Hypothalamus (tissue), 51 donors: ENCODE data around the gene CALN1.
A peak's percentile ranks its signal among the peaks of the same experiment; 100 is the strongest.

Experiments used
- DNase-seq, 51 donors: peaks; one replicate each; lab custom pipeline; 2025; lab: John Stamatoyannopoulos, UW

The CALN1 gene

DNA sequence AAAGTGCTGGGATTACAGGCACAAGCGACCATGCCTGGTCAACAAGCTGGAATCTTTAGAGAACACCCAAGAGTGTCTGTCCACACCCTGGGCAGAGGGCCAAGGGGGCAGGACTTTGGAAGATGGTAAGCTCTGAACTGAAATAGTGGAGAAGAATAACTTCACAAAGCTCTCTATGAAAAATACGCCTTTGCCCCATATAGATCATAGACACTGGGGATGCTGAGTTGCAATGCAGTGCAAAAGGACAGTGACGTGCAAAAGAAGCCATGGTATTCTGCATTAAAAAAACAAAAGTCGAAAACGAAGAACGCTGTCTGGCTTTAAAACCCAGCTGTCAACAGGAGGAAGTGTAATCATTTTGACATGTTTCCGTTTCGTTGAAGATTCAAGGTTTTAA lies 353.6 kb downstream of the CALN1 start:
- no peak for DNase-seq

DNA sequence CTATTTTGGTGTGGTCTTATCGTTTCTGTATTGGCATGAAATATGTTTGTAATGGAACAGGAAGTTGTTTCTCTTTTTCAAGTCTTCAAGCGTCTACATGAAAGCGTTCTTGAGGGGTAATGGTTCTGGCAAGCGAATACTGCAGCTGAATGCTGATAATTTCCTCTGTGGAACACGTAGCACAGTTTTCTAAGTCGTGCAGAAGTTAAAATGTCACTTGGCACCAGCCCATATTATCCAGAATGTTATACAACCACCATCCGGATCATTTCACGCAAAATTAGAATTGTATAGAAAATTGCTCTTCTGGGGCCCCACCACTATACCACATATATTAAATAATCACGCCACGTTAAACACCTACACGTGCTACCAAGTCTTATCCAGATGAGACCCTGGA lies 354.3 kb downstream of the CALN1 start:
- DNase-seq, result no peak

- no peak for DNase-seq
Measured at GRCh38 chr7:72057231-72057630, 354.9 kb downstream of the CALN1 start.

- DNase-seq, result no peak
Measured at GRCh38 chr7:72055426-72055825, 356.7 kb downstream of the CALN1 start.

- no peak for DNase-seq
Measured at GRCh38 chr7:72053292-72053691, 358.8 kb downstream of the CALN1 start.

DNA sequence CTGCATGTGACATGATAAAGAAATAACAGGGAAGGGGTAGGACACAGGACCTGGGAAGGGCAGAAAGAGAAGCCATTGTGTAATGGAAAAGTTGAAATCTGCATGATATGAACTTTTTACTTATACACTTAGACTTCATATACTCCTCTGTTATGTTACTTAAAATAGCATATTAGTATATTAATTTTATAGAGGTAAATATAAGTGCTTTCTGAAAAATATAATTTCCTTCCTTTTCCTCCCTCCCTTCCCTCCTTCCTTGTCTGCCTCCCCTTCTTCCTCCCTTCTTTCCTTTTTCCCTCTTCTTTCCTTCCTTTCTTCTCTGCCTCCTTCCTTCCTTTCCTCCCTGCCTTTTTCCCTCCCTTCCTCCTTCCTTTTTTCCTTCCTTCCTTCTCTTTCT lies 363.7 kb downstream of the CALN1 start:
- DNase-seq, result no peak

DNA sequence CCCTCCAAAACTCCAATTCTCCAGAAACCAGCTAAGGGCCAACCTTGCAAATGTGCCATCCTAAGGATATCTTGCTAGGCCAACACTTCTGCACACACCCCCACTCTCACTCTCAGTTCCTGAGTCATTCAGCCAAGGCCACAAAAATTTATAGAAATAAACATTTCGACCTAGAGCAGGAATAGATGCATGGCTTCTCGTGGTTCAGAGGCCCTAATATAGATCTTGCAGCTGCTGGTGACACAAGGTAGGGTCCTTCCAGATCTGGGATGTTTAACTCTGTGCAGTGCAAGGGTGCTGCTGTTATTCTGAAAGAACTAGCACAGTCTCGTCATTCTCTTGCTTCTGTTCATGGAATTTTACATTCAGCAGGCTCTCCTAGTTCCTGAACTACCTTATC lies 369.3 kb downstream of the CALN1 start:
- DNase-seq, result no peak

DNA sequence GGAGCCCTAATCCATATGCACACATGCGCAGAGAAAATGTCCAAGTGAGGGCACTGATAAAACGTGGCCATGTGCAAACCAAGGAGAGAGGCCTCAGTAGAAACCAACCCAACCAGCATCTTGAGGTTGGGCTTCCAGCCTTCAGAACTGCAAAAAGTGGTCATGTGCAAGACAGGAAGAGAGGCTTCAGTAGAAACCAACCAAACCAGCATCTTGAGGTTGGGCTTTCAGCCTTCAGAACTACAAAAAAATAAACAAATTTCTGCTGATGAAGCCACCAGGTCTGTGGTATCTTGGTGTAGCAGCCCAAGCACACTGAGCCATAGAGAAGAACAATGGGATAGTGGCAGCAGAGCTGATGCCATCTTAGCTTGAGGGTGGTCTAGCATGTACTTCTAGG lies 371.5 kb downstream of the CALN1 start:
- DNase-seq, result no peak

GRCh38 chr7:72039460-72039859 lies 372.7 kb downstream of the CALN1 start:
- DNase-seq, result no peak

GRCh38 chr7:72038022-72038732 lies 374.0 kb downstream of the CALN1 start:
- DNase-seq, result no peak

GRCh38 chr7:72037516-72037915 lies 374.6 kb downstream of the CALN1 start:
- DNase-seq, result no peak

- no peak for DNase-seq
Measured at GRCh38 chr7:72035266-72035665, 376.9 kb downstream of the CALN1 start.

DNA sequence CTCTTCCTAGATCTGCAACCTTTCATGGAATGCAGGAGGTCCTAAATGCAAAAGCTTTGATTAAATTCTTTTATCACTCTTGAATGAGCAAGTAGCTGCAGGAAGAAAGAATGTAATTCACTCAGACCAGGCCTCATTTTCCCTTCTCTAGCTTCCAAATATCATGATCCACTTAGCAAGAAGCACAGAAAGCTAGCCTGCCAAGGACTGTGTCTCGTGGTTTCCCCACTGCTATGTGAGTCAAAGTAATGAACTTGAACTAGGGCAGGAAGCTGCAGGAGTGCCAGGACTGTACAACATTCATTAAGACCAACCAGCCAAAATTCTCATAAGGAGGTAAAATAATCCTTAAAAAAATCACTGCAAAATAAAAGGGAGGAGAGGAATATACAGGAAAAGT lies 379.2 kb downstream of the CALN1 start:
- DNase-seq, result peak in 30 of 51 donors; percentile 1 to 70 (median 14)

DNA sequence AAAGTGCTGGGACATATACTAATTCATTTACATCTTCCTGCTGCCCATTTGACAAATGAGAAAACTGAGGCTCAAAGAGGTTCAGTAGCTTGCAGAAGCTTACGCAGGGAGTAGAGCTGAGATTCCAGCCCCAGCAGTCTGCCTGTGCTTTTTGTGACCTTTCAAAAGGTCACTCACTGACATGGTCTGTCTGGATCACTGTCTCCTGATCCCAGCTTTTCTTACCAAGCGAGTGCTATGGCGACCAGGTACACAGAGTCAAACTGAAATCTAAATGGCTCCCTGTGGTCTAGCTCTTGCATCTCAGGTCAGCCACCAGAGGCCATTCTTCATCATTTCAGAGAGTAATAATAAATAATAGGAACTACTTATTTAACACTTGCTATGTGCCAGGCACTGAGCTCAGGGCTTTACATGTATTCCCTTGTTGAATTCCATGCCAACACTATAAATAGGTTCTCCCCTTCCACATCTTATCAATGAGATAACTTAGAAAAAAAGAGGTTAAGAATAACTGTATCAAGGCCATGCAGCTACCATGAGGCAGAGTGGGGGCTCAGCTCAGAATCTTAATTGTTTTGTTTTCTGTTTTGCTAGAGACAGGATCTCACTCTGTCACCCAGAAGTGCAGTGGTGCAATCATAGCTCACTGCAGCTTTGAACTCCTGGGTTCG lies 381.0 kb downstream of the CALN1 start:
- no peak for DNase-seq

DNA sequence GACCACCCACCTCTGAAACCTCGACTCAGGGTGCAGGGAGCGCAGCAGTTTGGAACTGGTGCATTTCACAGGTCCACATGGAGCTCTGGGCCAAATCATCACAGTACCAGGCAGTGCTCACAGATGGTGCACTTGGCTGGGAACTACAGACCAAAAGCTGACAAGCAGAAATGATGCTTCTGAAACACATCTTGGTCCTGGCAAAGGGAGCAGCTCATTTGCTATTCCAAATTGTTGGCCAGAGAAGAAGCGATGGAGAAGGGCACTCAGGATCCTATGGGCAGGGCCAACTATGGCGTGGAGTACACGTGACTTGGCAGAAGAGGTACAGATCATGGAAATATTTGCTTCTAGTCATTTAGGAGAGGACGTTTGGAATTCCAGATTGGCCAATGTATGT lies 383.9 kb downstream of the CALN1 start:
- DNase-seq, result no peak

DNA sequence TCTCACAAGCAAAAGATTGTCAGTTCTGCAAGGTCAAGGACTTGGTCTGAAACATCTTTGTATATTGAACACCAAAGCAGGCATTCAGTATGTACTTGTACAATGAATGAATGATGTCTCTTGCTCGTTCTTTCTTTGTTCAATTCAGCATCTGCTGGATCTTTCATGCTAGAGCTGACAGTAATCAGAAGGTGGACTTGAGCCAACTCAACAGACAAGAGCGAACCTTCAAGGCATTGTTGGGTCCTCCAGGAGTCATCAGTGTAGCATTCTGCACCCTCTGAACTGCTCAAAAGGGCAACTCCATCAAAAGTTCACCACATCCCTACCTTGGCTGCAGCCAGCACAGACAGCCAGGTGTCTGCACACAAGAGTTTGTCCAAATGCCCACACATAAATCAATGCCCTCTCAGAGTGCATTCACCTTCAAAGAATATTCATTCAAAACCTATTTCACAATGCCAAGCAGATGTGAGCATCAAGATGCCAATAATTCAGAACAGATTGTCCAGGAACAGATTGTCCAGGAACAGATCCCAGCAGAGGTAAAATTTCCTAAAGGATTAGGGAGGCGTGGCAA lies 386.7 kb downstream of the CALN1 start:
- DNase-seq, result no peak

GRCh38 chr7:72023926-72024325 lies 388.2 kb downstream of the CALN1 start:
- no peak for DNase-seq

DNA sequence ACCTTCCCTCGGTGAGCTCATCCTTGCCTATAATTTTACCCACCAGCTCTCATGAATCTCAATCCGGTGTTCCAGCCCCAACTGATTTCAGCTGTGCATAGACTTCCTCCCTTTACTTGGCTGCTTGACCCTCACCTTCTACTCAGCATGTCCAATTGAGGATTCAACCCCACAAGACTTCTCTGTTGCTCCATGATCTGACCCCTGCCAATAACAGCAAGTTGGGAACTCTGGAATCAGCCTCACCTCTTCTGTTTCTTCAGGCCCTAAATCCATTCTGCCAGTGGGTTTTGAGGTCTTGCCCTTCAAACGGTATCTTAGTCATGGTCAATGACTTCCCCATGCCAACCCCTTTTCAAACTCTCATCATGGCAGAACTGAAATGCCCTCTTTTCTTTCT lies 390.4 kb downstream of the CALN1 start:
- no peak for DNase-seq

- DNase-seq, result no peak
Measured at GRCh38 chr7:72020311-72020710, 391.8 kb downstream of the CALN1 start.

GRCh38 chr7:72019436-72019835 lies 392.7 kb downstream of the CALN1 start:
- no peak for DNase-seq

DNA sequence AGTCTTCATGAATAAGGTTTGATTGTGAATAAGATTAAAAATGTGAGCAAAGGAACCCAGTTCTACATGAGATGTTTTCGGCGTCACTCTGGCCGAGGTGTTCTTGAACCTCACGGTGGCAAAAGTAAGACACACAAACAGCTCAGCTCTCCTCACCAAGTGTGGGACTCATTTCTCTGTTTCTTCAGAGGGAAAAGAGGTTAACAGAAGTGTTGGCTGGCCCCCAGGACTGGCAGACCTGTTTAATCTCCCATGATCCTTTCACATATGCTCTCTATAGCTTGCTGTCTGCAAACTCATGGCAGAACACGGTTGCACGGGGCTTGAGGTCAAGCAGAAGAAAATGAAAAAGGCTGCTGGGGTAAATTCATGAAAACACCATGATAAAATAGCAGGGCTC lies 394.4 kb downstream of the CALN1 start:
- DNase-seq, result no peak

DNA sequence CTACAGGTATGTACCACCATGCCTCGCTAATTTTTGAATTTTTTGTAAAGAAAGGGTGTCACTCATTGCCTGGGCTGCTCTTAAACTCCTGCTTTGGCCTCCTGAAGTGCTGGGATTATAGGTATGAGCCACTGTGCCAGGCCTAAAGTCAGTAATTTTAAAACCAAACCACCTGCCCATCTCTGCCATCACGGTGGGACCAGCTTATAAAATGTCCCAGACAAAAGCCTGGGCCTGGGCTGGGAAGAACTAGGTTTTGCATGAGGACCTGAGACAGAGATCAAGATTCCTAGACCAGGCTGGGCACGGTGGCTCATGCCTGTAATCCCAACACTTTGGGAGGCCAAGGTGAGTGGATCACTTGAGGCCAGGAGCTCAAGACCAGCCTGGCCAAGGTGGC lies 395.6 kb downstream of the CALN1 start:
- DNase-seq, result no peak
